Caco-2 (cell line): ENCODE measurements around the gene KMT5C. TPM values are rescaled to one million over a fixed set of nuclear protein-coding genes. Genes with fewer than 3 reads are reported as not detected.

Source experiments
- BruUV-seq: library from RNA; stranded (reverse); fragments of 400-500 nt; replicated peaks from 2 replicates; lab custom pipeline; 2021; lab: Mats Ljungman, UMichigan
- CTCF ChIA-PET: fragments of 300-600 bp; sonication (Branson Sonifier 250); formaldehyde crosslinking; loops from one replicate; lab custom pipeline; 2022; ENCODE audit warnings: antibody characterized with exemption; lab: Charles Lee
- POLR2A ChIA-PET: fragments of 300-600 bp; sonication (Branson Sonifier 250); formaldehyde crosslinking; loops from one replicate; lab custom pipeline; 2022; ENCODE audit warnings: antibody characterized with exemption; lab: Charles Lee
- DNase-seq, 2 experiments: peaks; one replicate each; pipeline versions ENCODE4 v3.0.0 to v3.0.0-alpha.2; 2020 to 2022
- H3K27me3 ChIP-seq: replicated peaks from 2 replicates; pipeline ENCODE4 v1.6.0; 2011; ENCODE audit warnings: low read length; ENCODE audit not compliant: control insufficient read depth, insufficient read depth
- H3K36me3 ChIP-seq: 2 replicates; pipeline ENCODE4 v1.5.1; 2011; ENCODE audit warnings: low read length; ENCODE audit not compliant: control insufficient read depth, insufficient read depth
- H3K4me1 ChIP-seq: fragments of 250-450 bp; sonication (Bioruptor Pico); 2 replicates; pipeline ENCODE4 v1.5.1; 2020; ENCODE audit warnings: mild to moderate bottlenecking
- H3K4me3 ChIP-seq: 2 replicates; pipeline ENCODE4 v1.5.1; 2011; ENCODE audit warnings: low read depth, mild to moderate bottlenecking, control low read depth, low read length
- H3K9me3 ChIP-seq: fragments of 250-450 bp; sonication (Bioruptor Pico); 2 replicates; pipeline ENCODE4 v1.5.1; 2020; ENCODE audit warnings: mild to moderate bottlenecking, moderate library complexity
- H3K27ac Mint-ChIP-seq: one replicate; pipeline ENCODE4 v1.8.0; 2022; ENCODE audit warnings: mixed read lengths; ENCODE audit not compliant: unreplicated experiment
- H3K27me3 Mint-ChIP-seq: one replicate; pipeline ENCODE4 v1.8.0; 2022; ENCODE audit warnings: mixed read lengths; ENCODE audit not compliant: insufficient read depth, unreplicated experiment
- H3K36me3 Mint-ChIP-seq: one replicate; pipeline ENCODE4 v1.8.0; 2022; ENCODE audit warnings: mild to moderate bottlenecking, mixed read lengths; ENCODE audit not compliant: insufficient read depth, unreplicated experiment
- H3K4me1 Mint-ChIP-seq: one replicate; pipeline ENCODE4 v1.8.0; 2022; ENCODE audit warnings: low read depth, mixed read lengths; ENCODE audit not compliant: unreplicated experiment
- H3K4me3 Mint-ChIP-seq: one replicate; pipeline ENCODE4 v1.8.0; 2022; ENCODE audit warnings: mild to moderate bottlenecking, moderate library complexity, mixed read lengths; ENCODE audit not compliant: unreplicated experiment
- H3K9me3 Mint-ChIP-seq: one replicate; pipeline ENCODE4 v1.8.0; 2022; ENCODE audit warnings: mixed read lengths; ENCODE audit not compliant: unreplicated experiment
- intact Hi-C: fragments of 100-400 bp; cut with micrococcal nuclease; formaldehyde crosslinking; loops from one replicate; pipeline ENCODE4 v1.10.0; 2022; ENCODE audit not compliant: unreplicated experiment
- total RNA-seq: library from RNA; stranded (reverse); gene quantifications from 2 replicates; pipeline ENCODE4 v1.2.3, GENCODE V29; 2022
- TF ChIP-seq, protein P1 (sequence below), 2 experiments: fragments of 200-600 bp in 1 of 2; IDR thresholded peaks; 1 replicate in 1 of 2; 2 replicates in 1 of 2; pipeline versions ENCODE4 v1.5.1 to v1.8.0; 2011 to 2022; ENCODE audit warnings: antibody characterized with exemption in 1 of 2, control low read depth in 1 of 2, inconsistent platforms in 1 of 2, low read depth in 1 of 2, low read length in 1 of 2, mild to moderate bottlenecking in 1 of 2, moderate library complexity in 1 of 2; ENCODE audit not compliant: insufficient read depth in 1 of 2, severe bottlenecking in 1 of 2, unreplicated experiment in 1 of 2

Gene KMT5C
- total RNA-seq, 1 experiment from 2014 or later = 26.3 TPM

DNA sequence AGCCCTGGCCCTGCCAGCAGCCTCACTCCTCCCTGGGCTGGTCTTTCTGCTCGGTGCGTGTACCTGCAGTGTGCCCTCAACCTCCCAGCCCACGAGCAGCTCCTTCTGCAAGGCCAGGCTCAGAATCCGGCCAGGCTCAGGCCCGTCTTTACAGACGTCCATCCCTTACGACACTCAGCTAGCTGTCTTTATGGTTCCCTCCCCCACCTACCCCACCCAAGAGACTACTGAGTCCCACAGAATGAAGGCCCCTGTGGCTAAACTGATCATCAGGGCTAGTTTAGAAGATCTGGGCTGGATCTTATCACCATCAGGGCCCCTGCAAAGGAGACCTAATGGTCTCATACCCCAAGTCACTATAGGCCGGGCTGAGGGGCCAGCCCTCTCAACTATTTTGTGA, 25.3 kb upstream of the KMT5C start:
- Histone ChIP-seq H3K4me1 (no peaks in the 10 kb centered on the region), H3K4me3 (no peak overlapping the region), H3K9me3 (no peaks in the 10 kb centered on the region), H3K27me3 (no peaks in the 10 kb centered on the region), H3K36me3 (no peaks in the 10 kb centered on the region)
- H3K27ac Mint-ChIP-seq = no peak overlapping the region
- intact Hi-C loops = no loop called here
- peaks cover 3% of the 10 kb centered on the region for H3K36me3 Mint-ChIP-seq
- DNase-seq = no peak
- no peaks in the 10 kb centered on the region for H3K9me3 Mint-ChIP-seq
- H3K4me3 Mint-ChIP-seq = no peak overlapping the region
- H3K4me1 Mint-ChIP-seq = peaks cover 6% of the 10 kb centered on the region
- BruUV-seq = no TSS peak
- ChIA-PET POLR2A (no interaction called here), CTCF (interaction anchor here (1.1 kb wide), 1 partner anchor 13 kb away, joined by 4 read pairs; no protein-coding TSS in a partner anchor)
- TF ChIP-seq, protein P1, sequence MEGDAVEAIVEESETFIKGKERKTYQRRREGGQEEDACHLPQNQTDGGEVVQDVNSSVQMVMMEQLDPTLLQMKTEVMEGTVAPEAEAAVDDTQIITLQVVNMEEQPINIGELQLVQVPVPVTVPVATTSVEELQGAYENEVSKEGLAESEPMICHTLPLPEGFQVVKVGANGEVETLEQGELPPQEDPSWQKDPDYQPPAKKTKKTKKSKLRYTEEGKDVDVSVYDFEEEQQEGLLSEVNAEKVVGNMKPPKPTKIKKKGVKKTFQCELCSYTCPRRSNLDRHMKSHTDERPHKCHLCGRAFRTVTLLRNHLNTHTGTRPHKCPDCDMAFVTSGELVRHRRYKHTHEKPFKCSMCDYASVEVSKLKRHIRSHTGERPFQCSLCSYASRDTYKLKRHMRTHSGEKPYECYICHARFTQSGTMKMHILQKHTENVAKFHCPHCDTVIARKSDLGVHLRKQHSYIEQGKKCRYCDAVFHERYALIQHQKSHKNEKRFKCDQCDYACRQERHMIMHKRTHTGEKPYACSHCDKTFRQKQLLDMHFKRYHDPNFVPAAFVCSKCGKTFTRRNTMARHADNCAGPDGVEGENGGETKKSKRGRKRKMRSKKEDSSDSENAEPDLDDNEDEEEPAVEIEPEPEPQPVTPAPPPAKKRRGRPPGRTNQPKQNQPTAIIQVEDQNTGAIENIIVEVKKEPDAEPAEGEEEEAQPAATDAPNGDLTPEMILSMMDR (IDR thresholded peaks at IDR 0.05; ENCODE audit: insufficient read depth in 1 of 2, low read depth in 1 of 2, low read length in 1 of 2, severe bottlenecking in 1 of 2, unreplicated experiment in 1 of 2) = no peak
- no peaks in the 10 kb centered on the region for H3K27me3 Mint-ChIP-seq

DNA sequence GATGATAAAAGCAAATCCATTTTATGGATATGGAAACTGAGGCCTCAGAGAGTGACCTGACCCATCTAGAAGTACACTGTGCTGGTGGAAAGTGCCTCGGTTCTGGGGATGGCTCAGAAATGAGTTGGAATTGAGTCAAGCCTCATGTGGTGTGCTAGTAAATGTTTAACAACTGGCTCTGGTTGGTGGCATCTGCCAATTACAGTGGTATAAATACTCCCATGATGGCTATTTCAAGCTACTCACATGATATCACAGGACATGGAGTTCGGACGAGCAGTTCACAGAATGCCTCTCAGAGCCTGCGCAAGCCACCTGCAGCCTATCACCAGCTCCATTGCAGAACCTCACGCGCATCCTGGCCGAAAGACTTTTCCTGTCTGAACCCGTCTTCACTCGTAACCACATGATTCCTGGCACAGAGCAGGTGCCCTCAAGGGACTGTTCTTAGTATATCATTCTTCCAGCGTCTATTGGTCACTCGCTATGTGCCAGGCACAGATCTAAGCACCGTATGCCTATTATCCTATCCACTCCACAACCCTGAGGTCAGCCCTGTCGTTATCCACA, 23.6 kb upstream of the KMT5C start:
- no peaks in the 10 kb centered on the region for H3K9me3 Mint-ChIP-seq
- H3K27ac Mint-ChIP-seq = no peak overlapping the region
- CTCF ChIA-PET = no interaction called here
- Histone ChIP-seq H3K4me3 (no peak overlapping the region), H3K9me3 (no peaks in the 10 kb centered on the region), H3K4me1 (peaks cover 3% of the 10 kb centered on the region), H3K36me3 (no peaks in the 10 kb centered on the region; the same call in 1 of the 2 replicates), H3K27me3 (no peaks in the 10 kb centered on the region)
- peaks cover 6% of the 10 kb centered on the region for H3K36me3 Mint-ChIP-seq
- POLR2A ChIA-PET = no interaction called here
- no peak for DNase-seq
- intact Hi-C loops = no loop called here
- BruUV-seq = no TSS peak
- no peaks in the 10 kb centered on the region for H3K27me3 Mint-ChIP-seq
- no peak overlapping the region for H3K4me3 Mint-ChIP-seq
- TF ChIP-seq, protein P1 (IDR thresholded peaks at IDR 0.05; ENCODE audit: insufficient read depth in 1 of 2, low read depth in 1 of 2, low read length in 1 of 2, severe bottlenecking in 1 of 2, unreplicated experiment in 1 of 2) = no peak
- peaks cover 9% of the 10 kb centered on the region for H3K4me1 Mint-ChIP-seq

DNA sequence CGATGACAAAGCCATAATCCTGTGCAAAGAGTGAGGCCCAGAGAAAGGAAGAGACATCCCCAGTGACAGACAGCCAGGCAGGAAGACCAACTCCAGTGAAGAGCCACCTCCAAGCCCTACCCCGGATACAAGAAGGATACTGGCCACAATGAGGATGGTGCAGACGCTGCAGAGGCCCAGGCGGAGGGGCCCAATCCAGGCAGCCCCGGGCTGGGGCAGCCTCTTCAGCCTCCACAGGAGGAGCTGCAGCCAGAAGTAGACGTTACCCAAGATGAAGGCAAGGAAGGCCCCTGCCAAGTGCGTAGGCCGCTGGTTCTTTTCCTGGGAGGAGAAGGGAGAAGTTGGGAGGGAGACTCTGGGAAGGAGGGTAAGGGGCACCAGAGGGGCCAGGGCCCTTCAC, 23.0 kb upstream of the KMT5C start:
- H3K27me3 ChIP-seq = no peaks in the 10 kb centered on the region
- TF ChIP-seq, protein P1 (IDR thresholded peaks at IDR 0.05; ENCODE audit: insufficient read depth in 1 of 2, low read depth in 1 of 2, low read length in 1 of 2, severe bottlenecking in 1 of 2, unreplicated experiment in 1 of 2) = no peak
- Mint-ChIP-seq H3K9me3 (no peaks in the 10 kb centered on the region), H3K4me3 (no peak overlapping the region), H3K27me3 (no peaks in the 10 kb centered on the region), H3K36me3 (peaks cover 6% of the 10 kb centered on the region), H3K27ac (no peak overlapping the region), H3K4me1 (peaks cover 15% of the 10 kb centered on the region)
- POLR2A ChIA-PET = no interaction called here
- CTCF ChIA-PET = no interaction called here
- no peak overlapping the region for H3K4me3 ChIP-seq
- no peaks in the 10 kb centered on the region for H3K9me3 ChIP-seq
- intact Hi-C loops = no loop called here
- no TSS peak for BruUV-seq
- no peak for DNase-seq
- H3K36me3 ChIP-seq = no peaks in the 10 kb centered on the region; the same call in 1 of the 2 replicates
- peaks cover 9% of the 10 kb centered on the region for H3K4me1 ChIP-seq
